HCT116 (cell line): ENCODE results near the gene ZNF423. TPM values are rescaled to one million over a fixed set of nuclear protein-coding genes. Genes with fewer than 3 reads are reported as not detected.

Experiments used
- ATAC-seq: fragments of 200-7000 bp; cut with Tn5 transposase; 2 replicates; pipeline ENCODE4 v1.9.1; 2020; ENCODE audit warnings: mild to moderate bottlenecking, moderate library complexity
- BruUV-seq: library from RNA; stranded (reverse); fragments of 400-500 nt; replicated peaks from 2 replicates; lab custom pipeline; 2021; lab: Mats Ljungman, UMichigan
- CTCF ChIA-PET: fragments of 300-600 bp; sonication (Branson Sonifier 250); formaldehyde crosslinking; loops from one replicate; lab custom pipeline; 2021; ENCODE audit warnings: antibody characterized with exemption; lab: Charles Lee
- POLR2A ChIA-PET: fragments of 300-600, 350-600 bp; sonication (Branson Sonifier 250); formaldehyde crosslinking; loops from one replicate; lab custom pipeline; 2021; ENCODE audit warnings: antibody characterized with exemption; lab: Charles Lee
- RAD21 ChIA-PET, 2 experiments: fragments of 300-600 bp; sonication (Branson Sonifier 250); formaldehyde crosslinking; loops; one replicate each; lab custom pipeline; 2023; ENCODE audit warnings: low total read pairs in 2 of 2; ENCODE audit not compliant: uncharacterized antibody in 2 of 2, unreplicated experiment in 2 of 2, low non-redundant PET in 1 of 2; lab: Charles Lee
- DNase-seq: peaks from one replicate; pipeline ENCODE4 v3.0.0-alpha.2; 2010; ENCODE audit warnings: low read depth, low spot score
- H2AFZ ChIP-seq: fragments of 200-600 bp; shearing (Covaris generic), sonication (generic); 2 replicates; pipeline ENCODE4 v1.6.1; 2017; ENCODE audit warnings: low read depth, mixed run types, mixed read lengths, antibody characterized with exemption, low read length; ENCODE audit not compliant: poor library complexity, severe bottlenecking
- H3K27ac ChIP-seq: 2 replicates; pipeline ENCODE4 v1.5.1; 2012; ENCODE audit warnings: low read depth, low read length
- H3K27me3 ChIP-seq: fragments of 200-600 bp; sonication (generic); 2 replicates; pipeline ENCODE4 v1.6.1; 2016; ENCODE audit warnings: mixed run types, low read length, mixed read lengths; ENCODE audit not compliant: insufficient read depth
- H3K36me3 ChIP-seq, 2 experiments: fragments of 200-500 bp in 1 of 2; fragments of 200-600 bp in 1 of 2; sonication (Bioruptor generic) in 1 of 2; sonication (generic) in 1 of 2; 2 replicates each; pipeline versions ENCODE4 v1.5.1 to v1.6.1; 2014 to 2016; ENCODE audit warnings: low read length in 2 of 2, inconsistent platforms in 1 of 2, mixed read lengths in 1 of 2, mixed run types in 1 of 2; ENCODE audit not compliant: insufficient read depth in 2 of 2, control insufficient read depth in 1 of 2
- H3K4me1 ChIP-seq, 2 experiments: fragments of 200-600 bp in 1 of 2; sonication (generic) in 1 of 2; 2 replicates each; pipeline versions ENCODE4 v1.5.1 to v1.6.1; 2012 to 2017; ENCODE audit warnings: low read length in 2 of 2, inconsistent platforms in 1 of 2, mild to moderate bottlenecking in 1 of 2, mixed read lengths in 1 of 2, mixed run types in 1 of 2, moderate library complexity in 1 of 2; ENCODE audit not compliant: insufficient read depth in 2 of 2, control insufficient read depth in 1 of 2
- H3K4me2 ChIP-seq: fragments of 200-600 bp; sonication (generic); 2 replicates; pipeline ENCODE4 v1.6.1; 2017; ENCODE audit warnings: mixed run types, low read length, mixed read lengths
- H3K4me3 ChIP-seq, 2 experiments: fragments of 200-600 bp in 1 of 2; sonication (generic) in 1 of 2; replicated peaks in 1 of 2; 2 replicates each; pipeline ENCODE4 v1.5.1; 2011 to 2016; ENCODE audit warnings: low read length in 2 of 2, control low read depth in 1 of 2, low read depth in 1 of 2, mild to moderate bottlenecking in 1 of 2, mixed read lengths in 1 of 2, mixed run types in 1 of 2
- H3K79me2 ChIP-seq: fragments of 200-600 bp; sonication (generic); 2 replicates; pipeline ENCODE4 v1.6.1; 2017; ENCODE audit warnings: mild to moderate bottlenecking, mixed run types, low read length, moderate library complexity, mixed read lengths; ENCODE audit not compliant: insufficient read depth
- H3K9ac ChIP-seq: fragments of 200-600 bp; sonication (generic); 2 replicates; pipeline ENCODE4 v1.6.1; 2016; ENCODE audit warnings: low read length, mixed read lengths
- H3K9me2 ChIP-seq: fragments of 200-600 bp; sonication (generic), shearing (Covaris generic); 2 replicates; pipeline ENCODE4 v1.6.1; 2017; ENCODE audit warnings: mixed run types, mild to moderate bottlenecking, moderate library complexity; ENCODE audit not compliant: insufficient read depth
- H3K9me3 ChIP-seq, 2 experiments: fragments of 200-500 bp in 1 of 2; fragments of 200-600 bp in 1 of 2; sonication (Bioruptor generic) in 1 of 2; sonication (generic) in 1 of 2; 2 replicates each; pipeline ENCODE4 v1.6.1; 2014 to 2017; ENCODE audit warnings: low read length in 2 of 2, mixed read lengths in 2 of 2, inconsistent platforms in 1 of 2, low read depth in 1 of 2, mild to moderate bottlenecking in 1 of 2, mixed run types in 1 of 2, moderate library complexity in 1 of 2; ENCODE audit not compliant: control insufficient read depth in 1 of 2, insufficient read depth in 1 of 2
- H4K20me1 ChIP-seq: fragments of 200-600 bp; sonication (generic), shearing (Covaris generic); 2 replicates; pipeline ENCODE4 v1.6.1; 2017; ENCODE audit warnings: mixed run types, mild to moderate bottlenecking, moderate library complexity; ENCODE audit not compliant: insufficient read depth
- CBX3 ChIP-seq: IDR thresholded peaks from 2 replicates; pipeline ENCODE4 v1.6.1; 2012; ENCODE audit warnings: low read depth
- CTCF ChIP-seq, 3 experiments: fragments of 200-600 bp in 1 of 3; sonication (generic) in 1 of 3; IDR thresholded peaks in 2 of 3; conservative IDR thresholded peaks in 1 of 3; 2 replicates each; pipeline ENCODE4 v1.5.1; 2012 to 2017; ENCODE audit warnings: low read depth in 2 of 3, low read length in 2 of 3, antibody characterized with exemption in 1 of 3, borderline replicate concordance in 1 of 3, control low read depth in 1 of 3, mild to moderate bottlenecking in 1 of 3, mixed read lengths in 1 of 3, mixed run types in 1 of 3, moderate library complexity in 1 of 3; ENCODE audit not compliant: insufficient read depth in 1 of 3
- EGR1 ChIP-seq: IDR thresholded peaks from 2 replicates; pipeline ENCODE4 v1.6.1; 2012; ENCODE audit warnings: low read depth
- ELF1 ChIP-seq: IDR thresholded peaks from 2 replicates; pipeline ENCODE4 v1.6.1; 2012; ENCODE audit warnings: low read depth, borderline replicate concordance
- EZH2 ChIP-seq: fragments of 200-600 bp; sonication (generic); IDR thresholded peaks from 2 replicates; pipeline ENCODE4 v1.6.1; 2017; ENCODE audit warnings: antibody characterized with exemption, mixed run types
- EZH2phosphoT487 ChIP-seq: fragments of 200-600 bp; IDR thresholded peaks from 2 replicates; pipeline ENCODE4 v1.6.1; 2018; ENCODE audit warnings: antibody characterized with exemption, borderline replicate concordance
- FOSL1 ChIP-seq: IDR thresholded peaks from 2 replicates; pipeline ENCODE4 v1.6.1; 2012; ENCODE audit warnings: low read depth
- JUND ChIP-seq: IDR thresholded peaks from 2 replicates; pipeline ENCODE4 v1.6.1; 2012
- POLR2A ChIP-seq: IDR thresholded peaks from 2 replicates; pipeline ENCODE4 v1.7.0; 2011; ENCODE audit warnings: borderline replicate concordance; ENCODE audit not compliant: insufficient read depth, insufficient read length; ENCODE audit errors: extremely low read depth
- POLR2AphosphoS5 ChIP-seq: IDR thresholded peaks from 2 replicates; pipeline ENCODE4 v1.6.1; 2011; ENCODE audit warnings: mild to moderate bottlenecking, low read depth, low read length, moderate library complexity
- RAD21 ChIP-seq: IDR thresholded peaks from 2 replicates; pipeline ENCODE4 v1.6.1; 2012; ENCODE audit warnings: low read depth, mild to moderate bottlenecking
- SRF ChIP-seq: IDR thresholded peaks from 2 replicates; pipeline ENCODE4 v1.6.1; 2012; ENCODE audit warnings: low read depth
- TCF7L2 ChIP-seq: IDR thresholded peaks from 2 replicates; pipeline ENCODE4 v1.7.0; 2011; ENCODE audit warnings: borderline replicate concordance, inconsistent platforms; ENCODE audit not compliant: insufficient read depth, insufficient read length; ENCODE audit errors: extremely low read depth
- YY1 ChIP-seq: IDR thresholded peaks from 2 replicates; pipeline ENCODE4 v1.6.1; 2011; ENCODE audit warnings: low read length, low read depth, moderate library complexity, mild to moderate bottlenecking; ENCODE audit not compliant: insufficient replicate concordance; ENCODE audit errors: extremely low read depth
- ZBTB33 ChIP-seq: IDR thresholded peaks from 2 replicates; pipeline ENCODE4 v1.6.1; 2011; ENCODE audit warnings: mild to moderate bottlenecking, low read length, moderate library complexity; ENCODE audit not compliant: insufficient replicate concordance; ENCODE audit errors: extremely low read depth
- ZFX ChIP-seq: fragments of 450-650 bp; IDR thresholded peaks from 2 replicates; pipeline ENCODE4 v1.6.1; 2017
- intact Hi-C: fragments of 100-400 bp; cut with micrococcal nuclease; formaldehyde crosslinking; loops from 2 replicates; pipeline ENCODE4 v1.10.0; 2022
- total RNA-seq: library from RNA; stranded (reverse); gene quantifications from one replicate; pipeline ENCODE4 v1.2.1, GENCODE V29; 2021; ENCODE audit not compliant: unreplicated experiment

Gene ZNF423
- total RNA-seq, 1 experiment from 2014 or later = 0.22 TPM

- TF ChIP-seq TCF7L2 (no peak), EGR1 (no peak), CBX3 (no peak), EZH2phosphoT487 (no peak), ELF1 (no peak), ZFX (no peak), POLR2AphosphoS5 (no peak)
- TF ChIP-seq, all 23 proteins: peak for 0
- H3K36me3 ChIP-seq = no peaks in the 10 kb centered on the region
- no peak overlapping the region for H3K27ac ChIP-seq
- ChIA-PET CTCF (no interaction called here), POLR2A (no interaction called here), RAD21 (interaction anchor here in 1 of 2 experiments (0.6 kb wide), 1 partner anchor 152 kb away, joined by 5 read pairs; no protein-coding TSS in a partner anchor)
- intact Hi-C loops = no loop called here
- no peaks in the 10 kb centered on the region for H4K20me1 ChIP-seq
- H3K27me3 ChIP-seq = peaks cover 41% of the 10 kb centered on the region; the same call in 1 of the 2 replicates
- ATAC-seq (no peak), DNase-seq (no peak)
- no peak overlapping the region for H3K4me2 ChIP-seq
- no peaks in the 10 kb centered on the region for H3K4me1 ChIP-seq
- H3K9me2 ChIP-seq = no peaks in the 10 kb centered on the region
- no peaks in the 10 kb centered on the region for H3K79me2 ChIP-seq
- H2AFZ ChIP-seq = no peak overlapping the region
- no peaks in the 10 kb centered on the region for H3K9me3 ChIP-seq
- no peak overlapping the region for H3K4me3 ChIP-seq
- H3K9ac ChIP-seq = no peak overlapping the region
- no TSS peak for BruUV-seq
These were observed 254.9 kb downstream of the ZNF423 start for GRCh38 chr16:49600976-49601375.

- ChIA-PET CTCF (no interaction called here), RAD21 (interaction anchor here in 1 of 2 experiments (0.6 kb wide), 1 partner anchor 152 kb away, joined by 5 read pairs; no protein-coding TSS in a partner anchor), POLR2A (no interaction called here)
- Histone ChIP-seq H3K27ac (no peak overlapping the region), H3K4me1 (no peaks in the 10 kb centered on the region), H2AFZ (no peak overlapping the region), H3K9ac (no peak overlapping the region), H3K79me2 (no peaks in the 10 kb centered on the region), H3K27me3 (peaks cover 38% of the 10 kb centered on the region; the same call in 1 of the 2 replicates), H3K9me2 (no peaks in the 10 kb centered on the region), H3K9me3 (no peaks in the 10 kb centered on the region), H3K36me3 (no peaks in the 10 kb centered on the region), H3K4me3 (no peak overlapping the region), H3K4me2 (no peak overlapping the region), H4K20me1 (no peaks in the 10 kb centered on the region)
- BruUV-seq = no TSS peak
- intact Hi-C loops = no loop called here
- ATAC-seq = no peak
- no peak for DNase-seq
- TF ChIP-seq FOSL1 = no peak
- no peak for TF ChIP-seq RAD21
- TF ChIP-seq POLR2A = no peak
- TF ChIP-seq JUND = no peak
- no peak for TF ChIP-seq CBX3
- TF ChIP-seq EGR1 = no peak
- no peak for TF ChIP-seq EZH2phosphoT487
- TF ChIP-seq SRF = no peak
- no peak for TF ChIP-seq CTCF (IDR thresholded peaks at IDR 0.05 in 2 of 3, conservative IDR thresholded peaks at IDR 0.05 in 1 of 3; ENCODE audit: borderline replicate concordance in 1 of 3, insufficient read depth in 1 of 3, low read depth in 2 of 3, low read length in 2 of 3)
- no peak for TF ChIP-seq POLR2AphosphoS5
- TF ChIP-seq TCF7L2 = no peak
- TF ChIP-seq YY1 = no peak
- no peak for TF ChIP-seq EZH2
- no peak for TF ChIP-seq ZBTB33
These were observed 255.4 kb downstream of the ZNF423 start for GRCh38 chr16:49600536-49600935.
